ENCODE results near the gene ARID2.

Gene ARID2

DNA sequence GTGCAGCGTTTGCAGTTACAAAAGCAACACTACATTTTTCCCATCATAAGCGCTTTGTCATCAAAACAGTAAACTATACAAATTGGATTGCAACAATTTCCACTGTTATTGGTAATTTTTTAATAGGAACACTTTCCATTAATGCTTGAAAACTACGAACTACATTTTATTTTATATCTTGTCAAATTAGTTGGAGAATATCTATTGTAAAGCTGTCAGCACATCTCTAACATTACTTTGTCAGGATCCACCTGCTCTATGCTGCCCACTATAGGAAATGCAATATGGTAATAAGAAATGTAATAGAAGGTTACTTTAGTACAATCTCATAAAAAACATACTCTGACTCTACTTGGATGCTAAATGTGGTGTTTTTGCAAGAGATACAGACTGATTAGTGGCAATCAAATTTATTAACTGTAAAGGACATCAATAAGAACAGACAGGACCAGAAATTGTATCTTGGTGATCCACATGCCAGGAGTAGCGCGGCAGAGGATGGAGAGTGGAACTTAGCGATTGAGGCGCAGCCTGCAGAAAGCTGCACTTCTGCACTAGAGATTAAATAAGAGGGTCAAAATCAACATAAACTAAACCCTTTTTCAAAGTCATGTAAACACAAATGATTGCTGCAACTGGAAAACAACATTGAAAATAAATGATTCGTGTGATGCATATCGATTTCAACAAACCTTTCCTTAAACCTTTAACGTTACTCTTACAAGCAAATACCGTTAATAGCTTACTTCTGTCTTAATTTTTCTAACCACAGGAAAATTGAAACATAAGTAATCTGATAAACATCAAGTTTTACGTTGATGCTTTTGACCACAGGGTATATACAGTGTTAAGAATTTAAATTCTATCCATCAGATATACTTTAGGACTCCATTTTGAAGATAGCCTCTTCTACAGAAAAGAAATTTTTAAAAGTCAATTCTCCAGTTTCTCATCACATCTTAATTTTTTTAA, 3.6 kb upstream of the ARID2 start:
- peak in 1 of 2 experiments; percentile 57 for DNase-seq

DNA sequence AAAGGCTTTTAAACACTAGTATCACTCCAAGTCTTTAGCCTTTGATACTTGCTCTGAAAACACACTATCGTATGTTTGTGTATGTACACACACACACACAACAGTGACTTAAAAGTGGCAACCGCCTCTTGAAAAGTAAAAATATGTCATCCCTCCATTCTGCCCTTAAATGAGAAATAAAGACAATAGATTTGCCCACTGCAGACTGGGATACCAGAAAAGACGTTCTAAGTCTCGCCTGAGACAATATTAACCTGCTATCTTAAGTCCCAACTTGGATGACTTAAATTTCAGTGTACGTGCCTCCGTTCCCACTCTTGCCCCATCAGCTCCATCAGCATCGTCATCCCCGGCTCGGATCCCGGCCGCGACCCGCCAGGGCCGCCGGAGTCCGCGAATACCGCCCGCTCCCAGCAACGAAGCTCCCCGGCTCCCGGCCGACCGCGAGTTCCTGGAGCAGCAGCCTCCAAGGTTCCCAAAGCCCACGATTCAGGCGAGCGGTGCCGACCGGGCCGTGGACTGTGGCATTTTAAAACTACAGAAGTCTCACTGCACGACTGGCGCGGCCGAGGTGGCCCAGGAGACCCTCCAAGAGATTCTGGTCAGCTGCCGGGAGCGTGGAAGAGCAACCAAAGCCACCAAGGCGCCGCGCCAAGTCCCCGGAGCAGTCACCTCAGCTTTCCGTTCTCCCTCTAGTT, 2.8 kb upstream of the ARID2 start:
- peak; percentile 25 to 39 for DNase-seq

DNA sequence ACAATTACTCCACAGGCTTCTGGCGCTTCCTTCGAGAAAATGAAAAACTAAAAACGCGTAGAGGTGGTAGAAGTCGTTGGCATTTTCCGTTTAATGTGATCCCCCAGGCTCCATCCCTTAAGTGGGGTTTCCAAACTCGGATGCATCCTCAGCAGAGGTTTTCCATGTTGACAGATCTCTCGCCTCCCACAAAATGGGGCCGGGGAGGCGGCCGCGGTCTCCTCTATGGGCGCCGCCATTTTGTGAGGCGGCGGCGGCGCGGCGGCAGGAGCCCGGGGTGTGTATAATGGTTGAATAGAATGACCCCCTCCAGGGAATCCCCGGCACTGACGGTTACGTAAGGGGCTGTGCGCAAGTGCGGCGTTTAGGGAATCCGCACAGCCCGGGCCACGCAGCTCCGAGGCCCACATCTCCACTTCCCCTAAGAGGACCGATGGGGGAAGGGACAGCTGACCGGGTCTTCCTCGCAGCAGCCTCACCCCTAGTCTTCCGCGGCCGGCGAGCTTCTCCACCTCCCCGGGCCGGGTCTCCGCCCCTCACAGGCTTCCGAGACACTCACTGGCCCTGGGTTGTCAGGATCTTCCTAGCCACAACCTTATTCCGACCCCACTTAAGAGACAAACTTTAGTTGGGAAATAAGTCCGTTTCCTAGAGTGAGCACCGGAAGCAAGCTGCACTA, 2.1 kb upstream of the ARID2 start:
- DNase-seq = peak; percentile 95 to 97

DNA sequence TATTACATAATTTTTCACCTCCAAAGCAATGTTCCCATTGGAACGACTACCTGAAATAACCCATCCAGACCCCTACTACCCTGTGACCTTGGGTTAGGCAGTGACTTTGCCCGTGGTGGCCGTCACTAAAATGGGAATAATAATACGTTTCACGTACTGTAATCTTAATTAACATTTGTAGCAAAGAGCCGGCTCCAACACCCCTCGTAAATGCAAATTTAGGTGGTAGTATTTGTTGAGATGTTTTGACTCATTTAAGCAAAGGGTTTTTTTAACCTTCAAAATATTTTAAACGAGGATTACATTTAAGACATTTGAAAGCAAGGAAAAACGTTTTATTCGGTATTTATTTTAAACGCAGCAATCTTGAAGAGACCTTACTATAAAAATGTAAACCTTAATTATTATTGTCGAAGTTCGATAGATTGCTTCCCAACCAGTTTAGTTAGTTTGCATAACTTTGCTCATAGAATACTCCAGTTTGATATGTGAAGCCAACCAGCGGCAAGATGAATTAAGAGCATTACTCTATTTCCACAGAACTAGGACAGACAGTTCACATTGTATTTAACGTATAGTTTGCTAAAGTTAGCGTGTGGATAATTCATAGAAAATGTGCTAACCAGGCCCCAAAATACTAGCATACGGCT, 1.4 kb upstream of the ARID2 start:
- DNase-seq = no peak

DNA sequence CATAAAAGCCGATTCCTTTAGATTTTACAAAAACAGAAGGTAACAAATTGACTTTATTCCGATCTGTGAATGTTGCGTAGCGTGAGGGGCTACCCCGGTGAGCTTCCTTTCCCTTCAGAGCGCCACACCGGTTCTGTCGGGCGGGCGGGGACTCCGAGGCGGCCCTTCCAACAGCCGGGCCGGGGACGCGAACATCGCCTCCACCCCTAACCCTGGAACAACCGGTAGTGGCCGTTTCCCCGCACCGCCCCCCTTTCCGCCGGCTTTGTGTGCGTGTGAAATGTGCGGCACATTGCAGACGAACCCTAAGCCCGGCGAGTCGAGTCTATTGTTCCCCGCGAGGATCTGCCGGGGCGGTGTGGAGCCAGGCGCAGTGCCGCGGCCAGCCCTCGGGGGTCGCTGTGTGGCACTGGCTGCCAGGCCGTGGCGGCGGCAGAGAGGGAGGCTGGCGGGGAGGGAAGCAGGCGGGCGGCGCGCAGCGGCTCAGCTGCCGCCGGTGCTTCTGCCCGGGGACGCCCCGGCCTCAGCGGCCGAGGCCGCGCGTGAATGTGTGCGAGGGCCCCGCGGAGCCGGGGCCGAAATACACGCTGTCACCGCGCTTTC, 775 bp upstream of the ARID2 start:
- peak; percentile 94 for DNase-seq

DNA sequence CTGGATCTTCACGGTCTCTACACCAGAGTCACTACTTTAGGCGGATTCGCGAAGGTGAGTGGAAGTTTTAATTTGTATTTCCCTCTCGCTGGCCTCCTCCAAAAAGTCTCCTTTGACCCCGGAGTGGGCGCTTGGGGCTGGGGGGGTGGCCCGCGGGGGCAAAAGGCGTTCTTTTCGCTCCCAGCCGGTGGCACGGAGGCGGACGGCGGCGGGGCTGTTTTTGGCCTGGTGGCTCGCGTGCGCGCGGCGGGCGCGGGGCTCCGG, 510 bp downstream of the ARID2 start:
- no peak for DNase-seq

DNA sequence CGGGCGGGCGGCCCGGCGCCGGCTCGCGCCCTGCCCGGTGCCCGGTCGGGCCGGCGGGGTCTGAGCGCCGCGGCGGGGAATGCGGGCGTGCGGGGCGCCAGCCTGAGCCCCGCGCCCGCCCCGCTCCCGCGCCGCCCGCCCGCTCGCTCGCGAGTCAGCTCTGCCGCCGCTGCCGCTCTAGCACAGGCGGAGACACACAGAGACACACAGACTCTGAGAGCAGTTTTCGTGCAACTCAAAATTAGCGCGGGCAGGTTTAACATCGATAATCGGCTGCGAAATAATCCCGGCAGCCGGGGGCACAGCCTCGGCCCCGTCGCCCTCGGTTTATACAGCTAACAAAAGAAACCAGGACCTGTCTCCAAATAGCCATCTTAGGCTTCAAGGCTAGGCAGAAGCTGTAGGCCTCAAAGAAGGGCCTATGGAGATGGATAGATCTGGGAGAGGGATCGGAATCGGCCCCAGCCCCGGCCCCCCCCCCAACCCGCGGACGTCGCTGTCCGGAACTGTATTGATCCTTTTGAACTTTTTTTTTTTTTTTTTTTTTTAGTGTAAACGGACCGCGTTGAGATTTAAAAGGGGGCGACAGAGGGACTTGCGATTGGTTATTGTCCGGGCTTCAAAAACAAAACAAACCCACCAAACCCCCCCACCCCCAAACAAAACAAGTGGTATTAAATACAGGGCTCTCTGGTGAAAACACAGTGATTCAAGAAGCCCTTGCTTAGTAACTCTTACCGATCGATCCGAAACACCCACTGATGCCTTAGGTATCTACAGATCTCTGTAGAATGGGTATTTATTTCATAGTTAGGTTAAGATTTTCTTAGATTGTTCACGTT, 1.1 kb downstream of the ARID2 start:
- DNase-seq = peak; percentile 26 to 62

DNA sequence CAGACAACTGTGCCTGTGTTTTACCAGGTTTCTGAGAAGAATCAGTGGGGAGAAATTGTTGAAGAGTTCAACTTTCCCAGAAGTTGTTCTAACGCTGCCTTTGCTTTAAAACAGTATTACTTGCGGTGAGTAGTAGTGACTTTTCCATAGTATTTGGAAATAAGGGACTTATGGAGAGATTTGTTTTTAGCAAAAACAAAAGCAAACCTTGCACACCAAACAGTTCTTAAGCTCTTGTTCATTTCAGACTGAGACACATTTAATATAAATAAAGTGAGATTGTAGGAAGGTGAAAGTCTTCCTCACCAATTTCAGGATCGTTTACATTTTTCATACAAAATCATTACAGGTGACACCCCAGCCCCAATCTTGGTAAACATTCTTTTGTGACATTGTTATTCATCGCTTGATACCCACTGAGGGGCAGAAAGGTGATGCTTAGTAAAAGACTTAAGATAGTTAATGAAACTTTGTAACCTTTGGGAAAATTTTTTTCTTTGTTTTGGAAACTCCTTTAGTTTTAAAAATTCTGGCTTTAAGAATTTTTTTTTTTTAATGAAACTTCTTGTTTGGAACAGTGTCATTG, 1.8 kb downstream of the ARID2 start:
- DNase-seq = peak in 1 of 2 experiments; percentile 81

DNA sequence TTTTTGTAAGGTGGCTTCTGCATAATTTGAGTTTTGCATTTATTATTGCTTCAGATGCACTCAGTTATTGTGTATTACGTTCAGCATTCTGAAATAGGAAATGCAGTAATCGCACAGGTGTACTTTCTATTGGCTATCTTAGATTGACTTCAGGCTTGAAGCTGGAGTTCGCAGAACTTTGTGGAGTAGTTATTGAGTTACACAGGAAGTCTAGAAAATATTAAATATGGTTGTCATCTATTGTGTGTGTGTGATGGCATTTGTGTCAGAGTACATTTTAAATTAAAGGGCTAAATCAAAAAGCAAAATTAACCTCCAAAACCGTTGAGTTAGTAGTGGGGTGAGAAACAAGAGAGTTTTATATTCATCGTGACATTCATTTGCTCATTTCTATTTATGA, 2.7 kb downstream of the ARID2 start:
- no peak for DNase-seq

DNA sequence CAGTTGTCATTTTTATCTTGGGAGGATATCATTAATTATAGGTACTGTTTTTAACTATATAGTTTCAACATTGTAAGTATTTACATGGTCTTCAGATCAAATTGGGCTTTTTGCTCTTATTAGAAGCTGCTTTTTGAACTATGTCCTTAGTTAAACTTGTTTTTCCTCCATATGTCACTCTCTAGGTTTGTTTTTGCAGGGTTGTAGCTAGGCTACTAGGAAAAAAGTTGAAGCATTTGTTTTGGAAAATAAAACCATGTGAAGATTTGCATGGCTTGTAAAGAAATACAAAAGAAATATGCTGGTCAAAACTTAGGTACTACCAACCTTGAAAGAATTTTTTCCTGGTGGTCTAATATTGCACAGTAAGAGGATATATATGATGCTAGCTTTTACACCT, 3.4 kb downstream of the ARID2 start:
- peak in 1 of 2 experiments; percentile 14 for DNase-seq

DNA sequence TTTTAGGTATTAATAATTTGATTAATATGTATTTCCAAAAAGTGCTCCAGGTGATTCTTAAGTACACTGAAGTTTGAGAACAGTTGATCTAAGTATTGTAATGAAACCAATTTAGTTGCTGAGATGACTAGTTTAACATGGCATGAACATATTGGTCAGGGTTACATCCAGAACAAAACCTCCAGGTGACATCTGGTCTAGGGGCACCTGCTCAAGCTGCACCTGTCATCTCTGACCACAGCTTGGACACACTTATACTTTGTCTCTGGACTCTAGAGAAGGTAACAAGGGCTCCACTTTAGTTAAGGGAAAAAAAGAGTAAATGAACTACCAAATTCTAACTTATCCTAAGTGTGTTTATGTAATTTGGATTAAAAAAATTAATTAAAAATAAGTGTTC, 8.1 kb downstream of the ARID2 start:
- DNase-seq = no peak

DNA sequence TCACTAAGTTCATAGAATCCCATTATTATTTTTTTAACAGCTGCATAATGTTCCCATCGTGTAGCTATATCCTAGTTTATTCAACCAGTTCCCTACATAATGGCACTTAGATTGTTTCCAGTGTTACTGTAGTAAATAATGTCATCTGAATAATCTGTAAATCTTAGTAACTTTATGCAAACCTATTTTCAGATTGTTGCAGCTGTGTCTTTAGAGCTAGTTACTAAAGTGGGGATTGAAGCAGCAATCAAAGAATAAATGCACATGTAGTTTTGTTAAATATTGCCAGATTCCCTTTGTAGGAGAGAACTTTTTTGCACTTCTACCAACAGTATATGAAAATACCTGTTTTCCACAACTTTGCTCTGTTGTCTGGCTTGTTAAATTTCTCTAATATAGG, 13.1 kb downstream of the ARID2 start:
- DNase-seq = no peak

DNA sequence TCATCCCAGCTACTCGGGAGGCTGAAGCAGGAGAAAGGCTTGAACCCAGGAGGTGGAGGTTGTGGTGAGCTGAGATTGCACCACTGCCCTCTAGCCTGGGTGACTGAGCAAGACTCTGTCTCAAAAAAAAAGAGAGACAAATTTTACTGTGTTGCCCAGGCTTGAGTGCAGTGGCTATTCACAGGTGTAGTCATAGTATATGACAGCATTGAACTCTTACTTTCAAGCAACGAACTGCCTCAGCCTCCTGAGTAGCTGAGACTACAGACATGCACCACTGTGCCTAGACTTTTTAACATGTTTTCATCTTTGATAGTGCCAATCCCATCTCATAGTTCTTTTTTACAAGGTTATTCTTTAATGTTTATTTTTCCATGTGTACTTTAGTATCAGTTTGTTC, 13.7 kb downstream of the ARID2 start:
- DNase-seq = no peak

DNA sequence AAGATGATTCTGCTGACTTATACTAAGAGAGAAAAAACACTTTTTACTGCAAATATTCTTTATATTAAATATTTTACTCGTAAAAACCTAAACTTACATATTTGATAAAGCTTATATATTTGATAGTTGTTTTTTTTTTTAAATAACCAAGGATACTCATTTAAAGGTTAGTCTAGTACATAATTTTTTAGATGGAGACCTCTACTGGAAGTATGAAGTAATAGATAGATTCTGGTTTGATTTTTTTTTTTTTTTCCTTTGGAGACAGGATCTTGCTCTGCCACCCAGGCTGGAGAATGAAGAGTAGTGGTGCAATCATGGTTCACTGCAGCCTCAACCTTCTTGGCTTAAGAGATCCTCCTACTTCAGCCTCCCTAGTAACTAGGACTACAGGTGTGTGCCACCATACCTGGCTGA, 16.4 kb downstream of the ARID2 start:
- no peak for DNase-seq

DNA sequence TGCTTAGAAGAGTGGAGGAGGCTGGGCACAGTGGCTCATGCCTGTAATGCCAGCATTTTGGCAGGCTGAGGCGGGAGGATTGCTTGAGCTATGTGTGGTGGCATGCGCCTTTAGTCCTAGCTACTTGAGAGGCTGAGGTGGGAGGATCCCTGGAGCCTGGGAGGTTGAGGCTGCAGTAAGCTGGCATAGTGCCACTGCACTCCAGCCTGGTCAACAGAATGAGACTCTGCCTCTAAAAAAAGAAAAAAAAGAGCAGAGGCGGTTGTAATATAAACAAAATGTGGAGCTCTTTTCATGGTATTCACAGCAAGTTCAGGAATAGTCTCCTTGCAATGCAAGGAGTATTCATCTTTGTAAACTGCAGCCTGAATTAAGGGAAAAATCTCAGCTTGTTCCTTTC, 27.2 kb downstream of the ARID2 start:
- no peak for DNase-seq

DNA sequence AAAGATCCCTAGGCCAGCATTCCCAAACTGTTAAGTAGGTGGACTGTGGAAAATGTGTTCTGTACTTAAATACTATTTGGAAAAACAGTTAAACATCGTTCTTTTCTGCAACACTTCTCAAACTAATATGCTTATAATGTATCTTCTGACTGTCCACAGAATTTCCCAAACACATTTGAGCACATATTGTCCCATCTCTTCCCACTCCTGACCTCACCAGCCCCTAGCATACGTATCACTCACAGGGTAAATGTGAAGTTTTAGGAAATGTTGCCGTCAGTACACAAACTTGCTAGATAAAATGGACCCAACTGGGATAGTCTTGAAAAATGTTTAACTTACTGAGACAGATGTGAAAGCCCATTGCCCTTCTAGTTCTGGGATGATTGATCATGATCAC, 27.7 kb downstream of the ARID2 start:
- DNase-seq = no peak

DNA sequence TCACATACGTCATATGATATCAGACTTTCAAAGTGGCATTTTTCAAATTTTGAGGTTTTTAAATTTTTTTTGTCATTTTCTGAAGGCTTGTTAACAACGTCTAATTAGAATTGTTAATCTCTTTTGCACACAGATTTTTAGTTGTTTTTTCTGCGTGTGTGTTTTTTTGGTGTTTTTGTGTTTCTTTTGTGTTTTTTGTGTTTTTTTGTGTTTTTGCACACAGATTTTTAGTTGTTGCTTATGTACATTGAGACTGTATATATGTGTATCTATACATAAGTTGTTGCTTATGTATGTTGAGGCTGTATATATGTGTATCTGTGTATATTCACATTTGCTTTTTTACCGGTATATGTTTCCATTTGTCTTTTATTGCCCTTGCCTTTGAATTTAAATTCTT, 30.8 kb downstream of the ARID2 start:
- DNase-seq = no peak

DNA sequence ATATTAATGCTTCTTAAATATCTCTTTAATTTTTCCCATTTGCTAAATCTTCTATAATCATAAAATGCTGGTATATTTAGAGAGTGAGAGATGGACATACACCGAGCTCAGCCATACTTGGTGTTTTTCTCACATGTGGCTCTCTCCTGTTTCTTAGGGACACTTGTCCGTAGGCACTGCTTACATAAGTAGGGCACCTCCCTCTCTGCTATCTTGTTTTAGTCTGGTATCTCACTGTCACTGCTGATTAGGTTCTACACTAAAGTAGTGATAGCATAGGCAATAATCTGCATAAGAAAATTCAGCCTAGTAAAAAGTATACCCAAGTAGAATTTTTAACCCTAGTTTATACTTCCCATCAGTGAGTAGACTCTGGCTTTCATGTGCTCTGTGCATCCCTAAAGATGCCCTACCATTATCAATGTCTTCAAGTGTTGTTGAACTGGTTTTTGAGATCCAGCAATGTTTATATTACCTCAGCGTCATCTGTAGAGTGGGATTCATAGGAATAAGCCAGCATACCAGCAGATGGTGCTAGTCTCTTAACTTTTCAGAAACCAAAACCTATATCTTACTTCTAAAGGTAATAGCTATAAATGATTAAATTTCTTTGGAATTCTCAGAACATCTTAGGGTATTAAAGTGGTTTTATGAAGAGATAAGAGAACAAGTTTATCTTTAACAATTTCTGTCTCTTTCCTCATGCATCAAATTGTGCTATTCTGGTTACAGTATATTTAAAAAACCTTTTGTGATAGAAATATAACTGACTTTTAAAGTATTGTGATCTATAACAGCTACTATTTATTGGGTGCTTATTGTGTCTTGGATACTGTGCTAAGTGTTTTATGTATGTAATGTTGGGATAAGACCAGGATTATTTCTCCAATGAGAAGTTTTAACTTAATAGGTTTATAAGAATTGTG, 32.9 kb downstream of the ARID2 start:
- no peak for DNase-seq

DNA sequence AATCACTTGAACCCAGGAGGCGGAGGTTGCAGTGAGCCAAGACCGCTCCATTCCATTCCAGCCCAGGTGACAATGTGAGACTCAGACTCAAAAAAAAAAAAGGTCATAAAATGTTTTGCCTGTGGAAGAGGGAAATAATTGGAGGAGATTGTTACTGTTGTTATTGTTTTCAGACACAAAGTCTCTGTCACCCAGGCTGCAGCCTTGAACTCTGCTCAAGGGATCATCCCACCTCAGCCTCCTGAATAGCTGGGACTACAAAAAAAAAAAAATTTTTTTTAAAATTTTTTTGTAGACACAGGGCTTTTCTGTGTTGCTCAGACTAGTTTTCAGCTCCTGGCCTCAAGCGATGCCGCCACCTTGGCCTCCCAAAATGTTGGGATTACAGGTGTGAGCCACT, 33.9 kb downstream of the ARID2 start:
- no peak for DNase-seq

DNA sequence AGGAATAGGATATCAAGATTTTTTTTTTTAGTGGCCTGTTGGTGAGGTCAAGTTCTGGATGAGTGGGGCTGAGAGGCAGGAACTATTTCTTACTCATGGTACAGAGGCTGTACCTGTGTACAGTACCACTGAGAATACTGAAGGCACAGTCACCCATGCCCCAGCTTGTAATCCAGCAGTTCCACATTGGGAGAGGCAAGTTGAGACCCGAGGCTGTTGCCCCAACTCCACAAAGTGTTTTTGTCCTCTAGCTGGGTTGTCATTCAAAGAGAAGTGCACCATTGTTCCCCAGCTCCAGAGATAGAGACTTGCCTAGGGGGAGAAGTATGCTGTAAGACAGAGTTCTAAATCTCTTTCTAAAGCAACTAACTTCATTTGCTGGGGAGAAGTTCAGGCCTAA, 38.7 kb downstream of the ARID2 start:
- DNase-seq = no peak

Data from NCI-H187 (cell line).